SK-MEL-5 (cell line): ENCODE measurements around the gene CEND1. TPM values are rescaled to one million over a fixed set of nuclear protein-coding genes. Genes with fewer than 3 reads are reported as not detected.

Experiments used
- DNase-seq: peaks from one replicate; pipeline ENCODE4 v3.0.0-alpha.2; 2016; ENCODE audit warnings: low read depth, low spot score
- in situ Hi-C: cut with HindIII; loops from 2 replicates; pipeline ENCODE4 v1.10.0; 2016; ENCODE audit warnings: low sequenced_read_pairs, high pct_unique_total_duplicates, low pct_unique_long_range_greater_than_20kb
- total RNA-seq: library from RNA; depleted of rRNA; stranded (reverse); fragments of >200 nt; shearing (Covaris generic); gene quantifications from 2 replicates; pipeline ENCODE4 v1.2.3, GENCODE V29; 2014

The CEND1 gene
- total RNA-seq, 1 experiment from 2014 or later, result 0.53 TPM

- no peak for DNase-seq
- in situ Hi-C loops, result no loop called here
Measured at GRCh38 chr11:829176-829846, 39.4 kb upstream of the CEND1 start.

- in situ Hi-C loops, result no loop called here
- no peak for DNase-seq
Measured at GRCh38 chr11:828506-829175, 38.8 kb upstream of the CEND1 start.

GRCh38 chr11:827897-828192 is 38.0 kb upstream of the CEND1 start, which contains the start of gene CRACR2B:
Gene CRACR2B, plus strand, starts transcription at chr11:827919. Its CDS starts 689 bp downstream, at chr11:828608.
- in situ Hi-C loops, result no loop called here
- no peak for DNase-seq

DNA sequence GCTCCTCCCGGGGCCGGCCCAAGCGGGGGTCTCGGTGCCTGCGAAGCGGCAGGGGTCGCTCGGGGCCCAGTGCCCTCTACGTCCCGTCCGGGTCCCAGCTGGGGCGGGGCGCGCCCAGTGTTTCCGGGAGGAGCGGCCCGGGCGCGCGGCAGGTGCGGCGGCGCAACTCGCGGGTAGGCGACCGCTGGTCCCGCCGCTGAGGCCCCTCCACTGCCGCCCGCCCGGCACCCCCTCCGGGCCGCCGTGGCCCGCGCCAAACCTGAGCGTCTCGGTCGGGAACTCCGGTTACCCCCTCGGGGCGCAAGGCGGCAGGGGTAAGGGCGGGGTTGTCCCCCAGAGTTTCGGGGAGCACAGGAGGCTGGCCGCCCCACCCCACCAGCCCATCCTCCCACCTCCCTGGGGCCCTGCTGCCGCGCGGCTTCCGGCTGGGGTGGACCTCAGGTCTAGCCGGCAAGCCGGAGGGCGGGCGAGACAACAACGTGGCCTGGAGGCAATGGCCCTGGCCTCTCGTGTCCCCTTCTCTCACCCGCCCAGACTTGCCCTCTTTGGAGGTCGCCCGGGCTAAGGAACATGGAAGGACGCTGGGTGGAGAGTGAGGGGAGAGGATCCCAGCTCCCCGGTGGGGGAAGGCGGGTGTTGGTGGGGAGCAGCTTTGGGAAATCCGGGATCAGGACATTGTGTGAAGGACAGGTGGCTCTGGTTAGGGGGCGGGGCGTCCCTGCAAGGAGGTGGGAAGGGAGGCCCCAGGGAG is 37.4 kb upstream of the CEND1 start:
- no peak for DNase-seq
- in situ Hi-C loops, result no loop called here

GRCh38 chr11:826836-827145 is 36.9 kb upstream of the CEND1 start:
- in situ Hi-C loops, result no loop called here

GRCh38 chr11:826227-826621 is 36.3 kb upstream of the CEND1 start:
- in situ Hi-C loops, result no loop called here
- DNase-seq, result no peak

More at GRCh38 chr11:826836-827145, 36.9 kb upstream of the CEND1 start:
- no peak for DNase-seq

DNA sequence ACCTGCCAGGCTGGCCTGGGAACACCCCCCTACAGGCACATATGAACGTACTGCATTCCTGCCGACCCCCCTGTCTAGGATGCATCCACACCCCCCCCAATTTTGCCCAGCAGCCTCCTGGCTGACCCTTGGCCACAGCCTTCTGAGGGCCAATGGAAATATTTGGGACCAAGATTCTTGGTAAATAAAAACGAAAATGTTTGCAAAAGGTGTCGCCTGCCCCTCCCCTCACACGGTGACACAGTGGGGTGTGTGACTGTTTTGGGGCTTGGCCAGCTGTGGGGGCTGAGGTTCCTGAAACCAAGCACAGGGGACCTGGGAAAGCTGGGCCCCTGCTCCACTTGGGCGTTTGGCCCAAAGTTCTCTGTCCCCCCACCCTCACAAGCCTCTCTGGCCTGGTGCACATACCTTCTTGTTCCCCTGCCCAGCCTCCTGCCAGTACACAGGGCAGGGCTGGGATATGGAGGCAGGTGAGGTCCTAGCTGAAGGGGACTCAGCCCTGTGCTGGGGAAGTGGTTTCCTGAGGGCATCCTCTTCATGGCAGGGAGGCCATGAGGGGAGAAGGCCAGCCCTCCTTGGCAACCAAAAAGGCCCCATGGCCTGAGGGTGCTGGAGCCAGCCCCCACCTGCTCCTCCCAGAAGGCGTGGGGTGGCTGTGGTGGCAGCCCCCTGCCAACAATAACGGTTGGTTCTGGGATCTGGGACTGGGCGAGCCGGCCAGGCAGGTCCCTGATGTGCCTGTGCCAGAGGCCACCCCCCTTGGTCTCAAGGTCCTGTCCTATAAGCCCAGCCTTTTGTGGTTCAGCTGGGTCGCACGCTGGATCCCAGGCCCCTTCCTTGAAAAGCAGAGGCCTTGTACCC is 35.7 kb upstream of the CEND1 start:
- no peak for DNase-seq
- in situ Hi-C loops, result no loop called here

- in situ Hi-C loops, result no loop called here
- no peak for DNase-seq
Measured at GRCh38 chr11:824942-825341, 35.1 kb upstream of the CEND1 start.

DNA sequence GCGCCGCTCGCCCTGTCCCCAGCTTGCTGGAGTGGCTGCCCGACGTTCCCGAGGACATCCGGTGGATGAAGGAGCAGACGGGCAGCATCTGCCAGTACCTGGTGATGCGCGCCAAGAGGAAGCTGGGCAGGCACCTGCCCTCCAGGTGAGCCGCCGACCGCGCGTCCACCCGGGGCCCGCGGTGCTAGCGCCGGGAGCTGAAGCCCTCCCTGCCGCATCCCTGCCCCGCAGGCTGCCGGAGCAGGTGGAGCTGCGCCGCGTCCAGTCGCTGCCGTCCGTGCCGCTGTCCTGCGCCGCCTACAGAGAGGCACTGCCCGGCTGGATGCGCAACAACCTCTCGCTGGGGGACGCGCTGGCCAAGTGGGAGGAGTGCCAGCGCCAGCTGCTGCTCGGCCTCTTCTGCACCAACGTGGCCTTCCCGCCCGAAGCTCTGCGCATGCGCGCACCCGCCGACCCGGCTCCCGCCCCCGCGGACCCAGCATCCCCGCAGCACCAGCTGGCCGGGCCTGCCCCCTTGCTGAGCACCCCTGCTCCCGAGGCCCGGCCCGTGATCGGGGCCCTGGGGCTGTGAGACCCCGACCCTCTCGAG is 34.5 kb upstream of the CEND1 start:
- no peak for DNase-seq
- in situ Hi-C loops, result no loop called here

- in situ Hi-C loops, result no loop called here
Measured at GRCh38 chr11:823441-824291, 33.8 kb upstream of the CEND1 start.

GRCh38 chr11:821512-822371 is 31.9 kb upstream of the CEND1 start:
- no peak for DNase-seq
- in situ Hi-C loops, result no loop called here

More at GRCh38 chr11:823441-824291, 33.8 kb upstream of the CEND1 start:
- no peak for DNase-seq

GRCh38 chr11:820655-821511 is 31.0 kb upstream of the CEND1 start:
- DNase-seq, result no peak
- in situ Hi-C loops, result no loop called here

DNA sequence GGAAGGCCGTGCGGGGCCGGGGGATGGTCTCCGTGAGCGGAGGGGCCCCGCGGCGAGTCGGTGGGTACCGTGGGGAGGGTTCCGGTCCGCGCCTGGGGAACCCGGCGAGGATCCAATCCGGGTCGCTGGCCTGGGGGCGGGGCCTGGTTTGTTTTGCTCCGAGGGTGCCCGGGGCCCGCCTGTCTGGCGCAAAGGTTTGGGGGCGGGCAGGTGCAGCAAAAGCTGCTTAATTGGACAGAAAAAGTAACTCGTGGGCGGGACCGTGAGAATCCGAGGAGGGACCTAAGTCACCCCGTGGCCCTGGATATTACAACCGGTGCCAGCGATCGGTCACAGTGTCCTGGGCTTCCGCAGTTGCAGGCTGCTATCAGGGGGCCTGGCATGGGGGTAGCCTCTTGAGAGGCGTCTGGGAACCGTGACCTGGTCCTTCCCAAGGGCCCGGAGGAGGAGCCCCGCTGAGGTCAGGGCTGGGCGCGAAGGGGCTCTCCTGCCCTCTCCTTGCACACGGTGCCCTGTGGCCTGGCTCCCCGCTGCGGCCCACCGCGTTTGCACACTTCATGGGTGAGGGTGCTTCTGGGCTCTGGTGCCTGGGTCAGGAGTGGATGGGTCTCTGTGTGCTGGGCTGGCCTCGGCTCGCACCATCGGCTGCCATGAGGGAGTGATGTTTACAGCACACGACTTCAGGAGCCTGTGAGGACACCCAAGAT is 30.2 kb upstream of the CEND1 start:
- in situ Hi-C loops, result no loop called here
- peak; percentile 70 for DNase-seq

GRCh38 chr11:819129-819931 is 29.4 kb upstream of the CEND1 start:
- in situ Hi-C loops, result no loop called here
- DNase-seq, result peak; percentile 82
